HG03139 (cell line): ENCODE results near the gene HECW1.

Experiments
- ATAC-seq: cut with Tn5 transposase; IDR thresholded peaks from one replicate; pipeline ENCODE4 v1.9.1; 2021; ENCODE audit not compliant: unreplicated experiment

HECW1 gene

DNA sequence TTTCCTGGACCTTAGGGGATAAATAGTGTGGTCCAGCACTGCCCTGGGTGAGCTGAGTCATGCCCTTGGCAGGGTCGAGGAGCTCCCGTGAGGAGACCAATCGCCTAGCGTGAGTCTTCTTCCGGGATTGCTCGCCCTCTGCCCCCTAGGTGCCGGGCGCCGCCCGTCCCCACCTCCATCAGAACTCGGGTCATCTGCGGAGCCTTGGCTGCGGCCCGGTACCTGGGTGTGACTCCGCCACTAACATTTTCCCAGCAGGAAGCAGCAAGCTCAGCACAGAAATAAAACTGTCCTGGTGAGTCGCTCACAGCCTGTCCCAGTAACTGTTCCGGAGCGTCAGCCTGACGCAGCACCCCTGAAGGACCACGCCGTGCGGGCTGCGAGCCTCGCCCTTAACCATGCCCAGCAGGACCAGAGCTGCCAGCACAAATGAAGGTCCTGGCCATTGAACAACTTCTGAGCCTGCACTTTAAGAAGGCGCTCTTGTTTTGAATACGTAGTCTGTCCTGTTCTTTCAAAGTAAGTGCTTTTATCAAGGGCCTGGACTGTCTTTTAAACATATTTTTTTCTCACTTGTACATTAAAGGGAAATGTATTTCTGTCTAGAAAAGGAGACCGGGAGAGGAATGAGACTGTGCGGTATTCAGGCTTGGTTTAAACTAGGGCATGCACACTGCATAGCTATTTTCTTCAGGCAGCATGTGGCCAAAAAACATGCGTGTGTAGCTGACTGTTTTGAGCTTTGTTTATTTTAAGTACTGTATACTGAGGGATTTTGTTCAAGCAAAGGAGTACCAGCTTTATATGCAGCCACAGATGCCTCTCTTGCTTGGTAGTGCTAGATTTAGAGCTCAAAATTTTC is 136.7 kb downstream of the HECW1 start:
- no peak for ATAC-seq

DNA sequence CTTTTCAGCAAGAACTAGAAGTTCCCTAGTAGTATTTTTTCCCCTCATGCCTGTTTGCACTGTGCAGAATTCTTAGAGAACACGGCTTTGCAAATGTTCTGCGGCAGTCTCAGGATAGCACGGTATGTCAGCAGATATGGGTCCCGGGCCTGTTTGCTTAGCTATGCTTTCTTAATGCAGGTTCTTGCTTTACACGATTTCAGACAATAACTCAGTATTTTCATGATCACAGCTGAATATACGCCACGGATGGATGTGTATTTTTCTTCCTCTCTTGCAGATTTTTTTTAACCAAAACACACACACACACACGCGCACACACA is 137.3 kb downstream of the HECW1 start:
- no peak for ATAC-seq

DNA sequence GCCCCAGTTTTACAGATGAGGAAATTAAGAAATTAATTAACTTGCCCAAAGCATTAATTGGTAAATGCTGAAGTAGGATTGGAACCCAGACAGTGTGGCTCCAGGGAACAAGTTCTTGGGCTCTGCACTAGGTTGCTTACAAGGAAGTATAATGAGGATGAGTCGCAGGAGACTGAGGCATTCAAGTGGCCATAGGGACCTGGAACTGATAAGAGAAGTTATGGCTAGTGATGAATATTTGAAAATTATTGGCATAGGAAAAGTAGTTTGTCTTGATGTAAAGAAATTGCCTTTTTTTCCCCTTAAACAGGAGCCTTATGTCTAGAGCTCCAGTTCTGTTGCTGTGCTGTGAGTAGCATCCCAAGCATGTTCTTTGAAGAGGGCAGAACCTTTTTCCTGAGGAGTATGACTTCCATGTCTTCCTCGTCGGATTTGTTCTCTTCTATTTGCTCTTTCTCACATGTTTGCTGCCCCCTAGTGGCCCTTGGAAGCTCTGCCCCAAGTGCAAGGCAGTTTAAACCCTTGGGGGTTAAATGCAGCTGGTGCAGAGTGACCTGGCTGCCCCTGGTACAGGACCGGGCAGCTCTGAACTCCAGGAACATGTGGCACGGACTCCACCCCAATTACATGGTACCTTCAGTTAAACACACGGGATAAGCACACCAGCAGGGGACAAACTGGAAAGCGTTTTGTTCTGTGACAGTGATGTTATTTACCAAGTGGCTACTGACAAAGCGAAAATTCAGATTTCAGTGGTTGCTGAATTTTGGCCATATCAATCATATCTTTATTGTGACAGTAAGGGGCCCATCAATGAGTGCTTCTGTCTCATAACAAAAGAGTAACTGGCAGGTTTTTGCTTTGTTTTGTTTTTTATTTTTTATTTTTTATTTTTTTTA is 148.8 kb downstream of the HECW1 start:
- ATAC-seq, result peak; percentile 68

DNA sequence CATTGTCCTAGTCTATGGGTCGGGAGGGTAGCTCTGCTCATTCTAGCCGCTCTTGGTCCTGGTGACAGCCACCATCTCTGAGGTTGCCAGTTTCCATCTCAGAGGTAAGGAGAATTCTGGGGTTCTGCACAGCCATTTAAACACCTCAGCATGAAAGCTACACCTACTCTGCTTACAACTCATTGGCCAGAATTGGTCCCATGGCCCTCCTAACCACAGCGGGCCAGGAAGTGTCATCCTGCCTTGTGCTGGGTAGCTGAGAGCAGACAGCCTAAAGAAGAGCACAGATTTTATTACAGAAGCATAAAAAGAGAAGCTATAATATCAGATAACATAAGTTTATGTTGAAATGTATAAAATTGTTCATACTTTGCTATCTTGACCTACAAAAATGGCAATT is 152.7 kb downstream of the HECW1 start:
- no peak for ATAC-seq

DNA sequence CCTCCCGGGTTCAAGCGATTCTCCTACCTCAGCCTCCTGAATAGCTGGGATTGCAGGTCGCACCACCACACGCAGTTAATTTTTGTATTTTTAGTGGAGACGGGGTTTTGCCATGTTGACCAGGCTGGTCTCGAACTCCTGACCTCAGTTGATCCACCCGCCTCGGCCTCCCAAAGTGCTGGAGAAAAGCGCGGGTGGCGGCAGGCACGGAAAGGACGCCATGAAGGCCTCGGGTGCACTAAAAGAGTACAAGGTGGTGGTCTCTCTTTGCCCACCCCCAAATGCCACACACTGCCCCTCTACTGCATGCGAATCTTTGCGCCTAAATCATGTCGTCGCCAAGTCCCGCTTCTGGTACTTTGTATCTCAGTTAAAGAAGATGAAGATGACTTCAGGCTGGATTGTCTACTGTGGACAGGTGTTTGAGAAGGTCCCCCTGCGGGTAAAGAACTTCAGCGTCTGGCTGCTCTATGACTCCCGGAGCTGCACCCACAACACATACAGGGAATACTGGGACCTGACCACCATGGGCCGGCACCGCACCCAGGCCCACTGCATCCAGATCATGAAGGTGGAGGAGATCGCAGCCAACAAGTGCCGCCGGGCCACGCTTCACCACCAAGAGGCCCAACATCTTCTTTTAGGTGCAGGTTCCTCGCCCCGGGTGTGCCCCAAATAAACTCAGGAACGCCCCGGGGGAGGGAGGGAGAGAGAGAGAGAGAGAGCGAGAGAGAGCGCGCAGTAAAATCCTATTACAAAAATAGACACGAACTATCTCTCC is 161.7 kb downstream of the HECW1 start:
- no peak for ATAC-seq

DNA sequence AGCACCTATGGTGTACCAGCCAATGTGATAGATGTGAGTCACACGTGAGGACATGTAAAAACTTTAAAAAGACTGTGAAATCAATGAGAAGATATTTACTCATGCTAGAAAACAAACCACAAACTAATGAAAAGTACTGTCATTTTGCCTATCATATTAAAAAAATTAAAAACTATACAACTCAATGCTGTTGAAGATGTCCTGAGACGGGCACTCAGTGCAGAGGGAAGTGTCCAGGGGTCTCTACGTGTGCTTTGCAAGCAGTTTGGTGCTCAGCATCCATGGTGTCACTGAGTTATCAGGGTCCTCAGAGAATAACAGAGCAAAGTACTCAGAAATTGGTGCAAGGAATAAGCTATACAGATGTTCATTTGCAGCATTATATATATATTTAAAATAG is 162.3 kb downstream of the HECW1 start:
- ATAC-seq, result no peak

DNA sequence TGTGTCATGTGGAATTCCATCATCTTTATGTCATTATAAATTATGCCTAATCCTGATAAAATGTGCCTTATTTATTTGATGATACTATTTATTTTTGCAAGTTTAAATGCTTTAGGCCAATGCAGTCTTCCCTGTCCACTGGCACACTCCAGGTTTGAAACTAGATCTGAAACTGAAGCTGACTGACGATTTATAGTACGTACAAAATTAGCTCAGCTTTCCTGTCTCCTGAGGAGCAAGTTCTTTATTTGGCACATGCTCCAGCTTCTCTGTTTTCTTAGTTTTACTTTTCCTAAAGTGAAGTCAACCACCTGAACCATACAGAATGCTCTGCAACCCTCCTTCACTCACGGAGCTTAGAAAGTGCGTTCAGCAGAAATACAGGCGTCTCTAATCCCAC is 164.1 kb downstream of the HECW1 start:
- no peak for ATAC-seq

DNA sequence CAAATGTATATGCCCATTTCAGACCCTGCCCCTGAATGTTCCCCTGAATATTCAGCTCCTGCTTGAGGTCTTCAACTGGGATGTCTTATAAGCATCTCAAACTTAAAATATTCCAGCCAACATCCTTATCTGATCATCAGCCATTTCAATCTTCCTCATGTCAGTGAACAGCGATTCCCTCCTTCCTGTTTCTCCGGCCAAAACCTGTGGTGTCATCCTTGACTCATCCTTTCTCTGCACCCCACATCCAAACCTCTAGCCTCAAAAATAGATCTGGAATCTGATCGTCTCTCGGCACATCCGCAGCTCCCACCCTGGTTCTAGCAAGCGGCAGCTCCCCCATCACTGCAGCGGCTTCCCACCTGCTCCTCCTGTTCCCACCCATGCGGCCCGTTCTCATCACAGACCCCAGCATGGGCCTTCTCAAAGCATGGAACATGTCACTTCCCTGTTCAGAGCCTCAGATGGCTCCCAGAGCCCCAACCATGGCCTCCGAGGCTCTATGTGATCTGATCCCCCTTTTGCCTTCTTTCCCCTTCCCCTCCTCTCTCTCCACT is 165.7 kb downstream of the HECW1 start:
- ATAC-seq, result no peak

DNA sequence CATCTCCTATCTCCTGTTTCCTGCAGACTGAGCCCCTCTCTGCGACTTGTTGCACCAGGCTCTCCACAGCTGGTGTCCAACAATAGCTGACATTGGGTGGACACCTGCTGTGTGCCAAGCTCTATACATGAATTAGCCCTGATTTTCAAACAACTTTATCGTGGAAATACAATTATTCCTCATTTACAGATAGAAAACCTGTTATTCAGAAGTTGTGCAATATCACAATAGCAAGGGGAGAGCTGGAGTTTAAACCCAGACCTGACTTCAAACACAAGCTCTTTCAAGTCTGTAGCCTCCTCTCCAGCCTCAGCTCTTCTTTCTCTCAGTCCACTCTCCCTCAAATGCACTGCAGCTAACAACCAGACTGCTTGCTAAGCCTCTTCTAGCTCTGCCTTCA is 168.8 kb downstream of the HECW1 start:
- no peak for ATAC-seq

DNA sequence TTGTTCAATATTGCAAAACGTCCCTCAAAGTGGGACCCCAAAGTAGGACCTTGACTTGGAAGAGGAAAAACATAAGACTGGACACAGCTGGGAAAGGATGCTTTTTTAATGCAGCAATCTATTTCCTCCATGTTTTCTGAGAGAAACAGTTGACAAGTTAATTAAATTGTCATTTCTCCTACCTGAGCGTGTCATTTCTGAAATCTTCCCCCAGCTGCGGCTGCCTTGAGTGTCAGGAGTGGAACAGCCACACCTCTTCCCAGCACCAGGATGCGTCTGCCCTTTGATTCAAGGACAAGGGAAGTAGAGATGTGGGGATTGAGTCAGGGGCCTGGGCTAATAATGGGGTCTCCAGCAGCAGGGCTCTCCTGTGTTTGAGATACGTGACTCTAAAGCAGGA is 171.3 kb downstream of the HECW1 start:
- ATAC-seq, result no peak

DNA sequence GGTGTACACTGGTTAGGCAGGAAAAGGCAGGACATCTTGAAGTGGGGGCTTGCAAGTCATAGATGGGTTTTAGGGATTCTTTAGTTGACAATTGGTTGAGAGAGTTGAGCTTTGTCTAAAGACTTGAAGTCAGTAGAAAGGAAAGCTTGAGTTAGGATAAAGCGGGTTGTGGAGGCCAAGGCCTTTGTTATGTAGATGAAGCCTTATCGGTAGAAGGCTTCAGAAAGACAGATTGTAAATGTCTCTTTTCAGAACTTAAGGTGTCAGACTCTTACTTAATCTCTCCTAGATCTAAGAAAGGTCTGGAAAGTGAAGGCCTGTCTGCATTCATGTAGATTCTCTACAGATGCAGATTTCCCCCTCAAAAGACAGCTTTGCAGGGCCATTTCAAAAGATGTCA is 177.4 kb downstream of the HECW1 start:
- ATAC-seq, result no peak

DNA sequence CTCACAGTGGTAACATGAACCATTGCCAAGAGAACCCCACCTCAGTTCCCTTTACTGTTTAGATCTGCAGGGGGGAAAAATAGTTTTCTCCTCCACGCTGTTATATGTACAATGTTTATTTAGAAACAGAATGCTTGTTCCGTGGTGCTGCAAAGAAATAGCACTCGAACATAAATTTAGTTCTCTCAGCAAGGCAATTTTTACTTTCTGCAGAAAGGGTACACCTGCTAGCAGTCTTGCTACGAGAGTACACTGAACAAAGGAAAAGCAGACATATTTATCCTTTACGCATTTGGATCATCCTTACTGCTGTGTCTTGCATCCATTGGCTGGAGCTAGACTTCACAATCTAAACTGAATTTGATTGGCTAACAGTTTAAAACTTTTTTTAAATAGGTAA is 178.5 kb downstream of the HECW1 start:
- no peak for ATAC-seq

DNA sequence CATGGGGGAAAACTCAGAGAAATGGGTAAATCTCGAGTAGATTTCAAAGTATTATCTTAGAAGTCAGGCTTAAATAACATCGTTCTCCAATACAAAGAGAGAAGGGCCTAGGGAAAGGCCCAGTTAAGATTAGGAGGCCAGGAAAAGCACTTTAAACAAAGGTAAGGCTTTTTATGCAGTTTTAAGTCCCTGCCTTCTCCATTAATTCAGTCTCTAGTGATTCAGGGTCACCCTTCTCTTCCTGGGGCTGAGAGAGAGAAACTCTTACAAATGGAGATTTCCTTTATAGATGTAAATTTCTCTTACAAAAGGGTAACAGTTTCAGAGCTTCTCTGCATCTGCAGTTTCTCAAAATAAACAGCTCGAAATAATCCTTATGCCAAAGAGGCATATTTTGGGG is 179.3 kb downstream of the HECW1 start:
- no peak for ATAC-seq

DNA sequence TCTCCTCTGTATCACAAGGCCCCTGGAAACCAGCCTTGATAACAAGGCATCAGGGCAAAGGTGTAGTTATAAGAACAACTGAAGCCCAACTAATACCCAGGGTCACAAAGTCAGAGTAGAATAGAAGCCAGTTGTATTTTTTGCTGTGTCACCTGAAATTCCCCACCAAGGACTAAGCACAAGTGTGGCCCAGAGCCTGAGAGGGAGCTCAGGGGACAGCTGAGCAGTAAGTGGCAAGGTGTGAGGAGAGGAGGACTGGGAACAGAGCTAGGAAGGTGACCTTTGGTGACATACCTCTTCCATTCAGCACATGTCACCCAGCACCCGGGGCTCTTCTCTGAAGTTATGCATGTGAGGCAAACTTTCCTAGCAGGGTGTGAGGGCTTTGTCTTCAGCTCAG is 179.9 kb downstream of the HECW1 start:
- ATAC-seq, result no peak

DNA sequence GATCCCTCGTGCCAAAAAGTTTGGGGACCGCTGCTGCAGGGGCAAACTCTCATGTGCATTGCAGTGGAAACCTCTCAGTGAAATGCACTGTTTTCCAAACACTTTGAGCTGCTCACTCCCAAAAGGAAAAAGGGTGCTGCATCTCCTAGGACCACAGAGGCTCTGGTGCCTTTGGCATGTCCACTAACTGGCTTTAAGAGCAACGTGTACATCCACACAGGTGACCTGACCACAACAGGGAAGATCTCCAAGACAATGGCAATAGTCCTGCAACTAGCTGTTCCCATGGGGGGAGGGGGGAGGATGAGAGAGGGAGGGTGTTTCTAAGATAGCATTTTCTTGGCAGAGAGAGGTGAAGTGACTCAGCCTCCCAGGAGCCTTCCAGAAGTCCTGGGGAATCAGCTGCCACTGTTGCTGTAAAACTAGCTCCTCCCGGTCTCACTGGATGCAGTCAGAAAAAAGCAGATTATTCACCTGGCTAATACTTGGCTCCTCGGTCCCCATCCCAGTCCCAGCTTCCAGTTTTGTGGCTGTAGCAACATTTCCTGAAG is 181.7 kb downstream of the HECW1 start:
- no peak for ATAC-seq

DNA sequence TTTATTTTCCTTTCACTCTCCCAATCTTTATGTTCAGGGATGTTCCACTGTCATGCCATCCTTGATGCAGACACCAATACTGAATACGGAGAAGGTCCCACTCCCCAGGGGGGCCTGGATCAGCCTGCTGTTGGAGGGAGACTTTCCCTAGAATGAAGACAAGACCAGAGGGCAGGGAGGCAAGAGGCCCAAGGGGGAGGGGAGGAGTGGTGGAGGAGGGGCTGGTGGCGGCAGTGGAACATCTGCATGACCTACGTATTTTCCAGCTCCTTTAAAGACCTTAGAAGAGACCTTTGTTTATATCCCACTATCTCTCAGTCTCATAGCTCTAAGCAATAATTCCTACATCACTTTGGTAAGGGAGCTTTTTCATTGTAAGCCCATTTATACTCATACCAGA is 183.0 kb downstream of the HECW1 start:
- ATAC-seq, result no peak

DNA sequence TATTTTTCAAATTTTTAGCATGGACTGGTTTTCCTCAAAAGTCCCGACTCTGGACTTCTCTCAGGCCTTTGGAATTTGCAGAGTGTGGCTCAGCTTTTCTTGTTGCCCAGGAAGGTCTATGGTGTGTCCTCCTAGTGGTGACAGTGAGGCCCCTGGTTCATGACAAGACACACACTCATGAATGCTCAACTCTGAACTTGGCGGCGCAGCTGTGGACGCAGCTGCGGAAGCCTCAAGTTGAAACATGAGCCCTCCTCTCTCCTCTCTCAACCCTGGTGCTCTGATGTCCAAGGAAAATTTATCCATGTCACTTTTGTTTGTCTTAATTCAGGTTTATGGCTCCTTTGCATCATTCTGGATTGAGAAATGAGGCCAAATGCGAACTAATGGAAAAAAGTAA is 183.9 kb downstream of the HECW1 start:
- ATAC-seq, result no peak

DNA sequence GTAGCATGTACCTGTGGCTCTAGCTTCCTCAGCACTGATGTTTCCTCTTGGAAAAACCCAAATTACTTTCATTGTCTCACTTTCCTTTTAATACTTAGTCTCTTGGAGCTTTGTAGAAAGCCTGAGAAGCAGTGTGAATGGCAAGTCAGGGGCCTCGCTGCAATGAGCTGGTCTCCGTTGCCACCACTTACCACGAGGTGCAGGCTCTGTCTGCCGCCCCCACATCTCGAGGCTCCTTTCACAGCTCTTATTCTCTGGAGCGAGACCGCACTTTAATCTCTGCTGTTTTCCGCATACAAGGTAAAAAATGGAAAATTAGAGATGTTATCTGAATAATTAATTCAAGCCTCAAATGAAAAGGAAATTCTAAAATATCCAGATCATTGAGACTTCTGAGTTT is 186.2 kb downstream of the HECW1 start:
- no peak for ATAC-seq

DNA sequence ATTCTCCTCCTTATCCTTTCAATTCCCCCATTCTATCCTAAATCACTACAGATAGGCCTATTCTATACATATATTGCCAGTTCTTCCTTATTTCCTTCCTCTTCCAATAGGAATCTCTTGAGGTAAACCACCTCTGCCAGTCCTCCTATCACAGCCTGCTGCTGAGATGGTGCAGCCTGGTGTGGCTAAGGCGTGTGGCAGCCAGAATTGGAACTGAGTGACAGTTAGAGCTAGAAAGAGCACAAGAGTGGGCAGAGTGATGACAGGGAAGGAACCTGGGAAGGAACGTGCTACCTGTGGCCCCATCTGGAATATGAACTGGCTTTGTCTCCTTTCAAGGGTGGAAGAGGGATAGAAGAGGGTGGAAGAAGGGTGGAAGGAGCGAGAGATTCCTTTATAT is 187.7 kb downstream of the HECW1 start:
- no peak for ATAC-seq

DNA sequence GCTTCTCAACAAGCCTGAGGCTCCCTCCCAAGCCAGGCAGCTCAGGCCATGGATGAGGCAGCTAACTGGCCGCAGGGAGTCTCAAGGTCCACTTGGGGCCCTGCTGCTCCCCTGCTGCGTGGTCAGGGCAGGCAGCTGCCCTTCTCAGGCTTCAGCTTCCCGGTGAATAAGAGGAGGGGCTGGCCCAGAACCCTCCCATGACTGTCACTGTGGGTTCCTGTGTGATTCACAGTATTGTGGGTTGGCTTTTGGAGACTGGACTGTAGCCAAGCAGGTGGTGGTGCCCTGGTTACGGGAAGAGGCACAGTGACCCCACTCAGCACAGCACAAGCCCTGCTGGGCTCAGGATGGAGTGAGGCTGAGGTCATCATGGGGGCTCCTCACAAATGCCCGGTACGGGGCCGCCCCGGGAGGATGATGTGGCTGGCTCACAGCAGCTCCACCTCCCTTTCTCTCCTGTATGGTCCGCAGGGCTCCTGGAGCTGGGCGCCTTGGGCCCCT is 189.8 kb downstream of the HECW1 start:
- ATAC-seq, result no peak
